RPMI8226 (cell line): ENCODE data around the gene UTP18.

Experiments
- DNase-seq: peaks from one replicate; pipeline ENCODE4 v3.0.0-alpha.2; 2015

The UTP18 gene

DNA sequence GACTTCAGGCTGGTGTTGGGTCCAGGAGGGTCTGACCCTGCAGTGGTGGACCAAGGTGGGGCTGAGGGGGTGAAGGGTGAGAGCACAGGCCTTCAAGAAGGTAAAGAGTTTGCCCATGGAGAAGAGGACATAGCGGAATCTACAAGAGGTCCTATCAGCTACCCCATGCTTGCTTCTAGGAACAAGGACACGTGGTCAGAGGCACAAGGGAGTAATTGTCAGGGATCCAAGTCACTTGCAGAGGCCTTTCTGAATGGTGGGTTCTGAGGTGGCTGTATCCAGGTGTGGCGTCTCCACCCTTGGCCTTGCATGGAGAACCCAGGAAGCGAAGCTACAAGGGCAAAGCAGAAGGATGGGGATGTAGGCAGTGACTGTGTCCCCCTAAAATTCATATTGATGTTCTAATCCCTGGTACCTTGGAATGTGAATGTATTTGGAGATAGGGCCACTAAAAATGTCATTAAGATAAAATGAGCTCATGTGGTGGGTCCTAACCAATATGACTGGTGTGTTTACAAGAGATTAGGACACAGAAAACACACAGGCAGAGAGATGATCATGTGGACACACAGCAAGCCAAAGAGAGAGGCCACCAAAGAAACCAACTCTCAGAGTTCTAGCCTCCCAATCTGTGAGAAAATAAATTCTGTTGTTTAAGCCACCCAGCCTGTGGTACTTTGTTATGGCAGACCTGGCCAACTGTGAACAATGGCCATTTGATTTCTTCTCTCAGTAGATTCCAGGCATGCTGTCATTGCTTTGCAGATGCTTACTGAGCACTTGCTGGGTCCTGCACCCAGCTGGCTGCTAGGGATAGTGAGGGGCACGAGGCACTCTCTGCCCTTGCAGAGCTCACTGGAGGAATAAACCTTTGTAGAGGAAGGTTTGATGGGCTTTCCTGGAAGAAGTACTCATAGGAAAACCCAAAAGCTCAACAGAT lies 75.8 kb downstream of the UTP18 start:
- no peak for DNase-seq

DNA sequence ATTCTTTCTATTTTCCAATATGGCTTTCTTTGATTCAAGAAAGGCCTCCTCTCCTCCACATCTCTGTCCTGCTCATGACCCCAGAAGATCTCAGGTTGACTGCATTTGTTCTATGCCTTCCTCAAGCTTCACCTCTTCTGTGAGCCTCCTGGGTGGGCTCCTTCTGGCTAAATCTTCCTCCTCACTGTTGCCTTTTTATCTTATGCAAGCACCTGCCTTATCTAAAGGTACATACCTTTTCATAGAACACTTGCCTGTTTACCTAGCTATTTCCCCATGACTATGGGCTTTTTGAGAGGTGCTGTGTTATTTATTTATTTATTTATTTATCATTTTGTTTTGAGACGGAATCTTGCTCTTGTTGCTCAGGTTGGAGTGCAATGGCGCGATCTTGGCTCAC lies 81.1 kb downstream of the UTP18 start:
- DNase-seq: no peak

DNA sequence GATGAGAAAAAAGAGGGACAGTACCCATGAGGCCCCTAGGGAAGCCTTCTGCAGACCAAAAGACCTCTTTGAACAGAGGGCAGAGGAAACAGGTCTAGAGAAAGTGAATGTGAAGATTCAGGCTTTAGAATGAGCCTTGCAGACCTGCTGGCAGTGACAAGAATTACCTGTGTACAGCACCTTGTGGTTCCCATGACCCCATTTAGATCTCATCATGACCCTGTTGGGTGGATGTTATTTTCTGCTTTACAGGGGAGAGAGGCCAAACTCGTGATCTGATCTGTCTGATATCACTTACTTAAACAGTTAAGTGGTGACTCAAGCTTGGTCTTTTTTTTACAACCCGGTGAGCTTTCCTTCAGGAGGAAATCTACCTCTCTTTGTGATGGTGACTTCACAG lies 81.9 kb downstream of the UTP18 start:
- DNase-seq: no peak

GRCh38 chr17:51344532-51344931 lies 84.2 kb downstream of the UTP18 start:
- no peak for DNase-seq

GRCh38 chr17:51346218-51346982 lies 86.1 kb downstream of the UTP18 start:
- no peak for DNase-seq
